Measurements from ENCODE around the gene LRRC8D.

DNA sequence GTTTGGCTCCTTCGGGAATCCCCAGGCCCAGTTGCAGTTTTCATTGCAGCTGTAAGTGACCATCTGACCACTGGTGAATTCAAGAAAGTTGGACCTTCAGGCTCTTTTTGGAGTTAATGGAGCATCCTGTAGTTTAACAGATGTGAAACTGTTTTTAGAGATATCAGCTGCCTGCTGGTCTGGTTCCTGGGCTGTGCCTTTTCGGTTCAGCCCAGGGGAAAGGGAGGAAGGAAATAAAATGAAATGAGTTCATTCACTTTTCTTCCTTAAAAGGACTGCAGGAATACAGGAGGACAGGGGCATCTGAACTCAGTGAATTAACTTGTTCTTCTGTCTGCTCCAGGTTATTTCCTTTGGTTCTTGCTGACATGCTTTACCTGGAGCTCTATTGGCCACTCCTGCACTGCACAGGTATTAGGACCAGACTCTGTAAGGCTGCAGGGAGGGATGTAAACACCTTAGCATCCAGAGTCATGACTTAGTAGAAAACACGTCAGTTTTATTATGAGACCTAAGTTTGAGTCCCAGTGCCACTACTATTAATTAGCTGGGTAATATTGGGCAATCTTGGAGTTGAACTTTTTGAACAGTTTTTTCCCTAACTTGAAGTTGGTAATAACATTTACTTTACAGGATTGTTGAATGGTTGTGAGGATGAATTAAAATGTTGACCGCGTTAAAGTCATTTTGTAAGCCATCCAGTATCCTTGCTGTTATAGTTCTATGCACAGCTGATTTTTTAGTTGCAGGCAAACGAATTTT is 83.6 kb downstream of the LRRC8D start:
- no peak for TF ChIP-seq HDAC2 (IDR thresholded peaks at IDR 0.05)
- no peak for TF ChIP-seq RARB (CRISPR knock-in tag; IDR thresholded peaks at IDR 0.05)
- TF ChIP-seq POLR2A (IDR thresholded peaks at IDR 0.05; ENCODE audit: low read length), result no peak
- TF ChIP-seq, protein P1, sequence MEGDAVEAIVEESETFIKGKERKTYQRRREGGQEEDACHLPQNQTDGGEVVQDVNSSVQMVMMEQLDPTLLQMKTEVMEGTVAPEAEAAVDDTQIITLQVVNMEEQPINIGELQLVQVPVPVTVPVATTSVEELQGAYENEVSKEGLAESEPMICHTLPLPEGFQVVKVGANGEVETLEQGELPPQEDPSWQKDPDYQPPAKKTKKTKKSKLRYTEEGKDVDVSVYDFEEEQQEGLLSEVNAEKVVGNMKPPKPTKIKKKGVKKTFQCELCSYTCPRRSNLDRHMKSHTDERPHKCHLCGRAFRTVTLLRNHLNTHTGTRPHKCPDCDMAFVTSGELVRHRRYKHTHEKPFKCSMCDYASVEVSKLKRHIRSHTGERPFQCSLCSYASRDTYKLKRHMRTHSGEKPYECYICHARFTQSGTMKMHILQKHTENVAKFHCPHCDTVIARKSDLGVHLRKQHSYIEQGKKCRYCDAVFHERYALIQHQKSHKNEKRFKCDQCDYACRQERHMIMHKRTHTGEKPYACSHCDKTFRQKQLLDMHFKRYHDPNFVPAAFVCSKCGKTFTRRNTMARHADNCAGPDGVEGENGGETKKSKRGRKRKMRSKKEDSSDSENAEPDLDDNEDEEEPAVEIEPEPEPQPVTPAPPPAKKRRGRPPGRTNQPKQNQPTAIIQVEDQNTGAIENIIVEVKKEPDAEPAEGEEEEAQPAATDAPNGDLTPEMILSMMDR (IDR thresholded peaks at IDR 0.05), result no peak
- TF ChIP-seq CEBPB (IDR thresholded peaks at IDR 0.05), result no peak; a peak in 1 of 4 replicates
- TF ChIP-seq RFX5 (IDR thresholded peaks at IDR 0.05), result no peak
- no peak for TF ChIP-seq RAD21 (conservative IDR thresholded peaks at IDR 0.05 in 1 of 2, IDR thresholded peaks at IDR 0.05 in 1 of 2)
